Measurements from ENCODE around the gene TRDN.

The TRDN gene

GRCh38 chr6:123380257-123380656, 256.5 kb downstream of the TRDN start:
- WGBS, 2 experiments: 70 to 80% methylated on average over 4 of the region's 5 CpGs
- no peak overlapping the region for H3K4me3 ChIP-seq (ENCODE audit: insufficient read depth, low read depth, low read length)
- H3K9me3 ChIP-seq (ENCODE audit: control insufficient read depth, low read length): no peaks in the 10 kb centered on the region
- no peaks in the 10 kb centered on the region for H3K4me1 ChIP-seq (ENCODE audit: control insufficient read depth, insufficient read depth, low read length)
- H3K27ac ChIP-seq (ENCODE audit: insufficient read depth, low read depth, low read length, poor library complexity, severe bottlenecking): no peak overlapping the region
- H3K36me3 ChIP-seq (ENCODE audit: control insufficient read depth, insufficient read depth, low read length): no peaks in the 10 kb centered on the region
- no peaks in the 10 kb centered on the region for H3K27me3 ChIP-seq (ENCODE audit: control insufficient read depth, insufficient read depth, low read length, poor library complexity, severe bottlenecking)

GRCh38 chr6:123372737-123373136, 264.0 kb downstream of the TRDN start:
- Histone ChIP-seq H3K9me3 (ENCODE audit: control insufficient read depth, low read length) (no peaks in the 10 kb centered on the region), H3K4me1 (ENCODE audit: control insufficient read depth, insufficient read depth, low read length) (no peaks in the 10 kb centered on the region), H3K27ac (ENCODE audit: insufficient read depth, low read depth, low read length, poor library complexity, severe bottlenecking) (no peak overlapping the region), H3K27me3 (ENCODE audit: control insufficient read depth, insufficient read depth, low read length, poor library complexity, severe bottlenecking) (no peaks in the 10 kb centered on the region), H3K4me3 (ENCODE audit: insufficient read depth, low read depth, low read length) (no peak overlapping the region), H3K36me3 (ENCODE audit: control insufficient read depth, insufficient read depth, low read length) (no peaks in the 10 kb centered on the region)
- WGBS, 2 experiments: 80 to 100% methylated on average over 2 of the region's 2 CpGs

GRCh38 chr6:123363912-123364311, 272.8 kb downstream of the TRDN start:
- Histone ChIP-seq H3K27ac (ENCODE audit: insufficient read depth, low read depth, low read length, poor library complexity, severe bottlenecking) (no peak overlapping the region), H3K4me1 (ENCODE audit: control insufficient read depth, insufficient read depth, low read length) (no peaks in the 10 kb centered on the region), H3K9me3 (ENCODE audit: control insufficient read depth, low read length) (no peaks in the 10 kb centered on the region), H3K27me3 (ENCODE audit: control insufficient read depth, insufficient read depth, low read length, poor library complexity, severe bottlenecking) (no peaks in the 10 kb centered on the region), H3K36me3 (ENCODE audit: control insufficient read depth, insufficient read depth, low read length) (no peaks in the 10 kb centered on the region), H3K4me3 (ENCODE audit: insufficient read depth, low read depth, low read length) (no peak overlapping the region)
- WGBS, 2 experiments: 91 to 92% methylated on average over 2 of the region's 2 CpGs

- 88 to 96% methylated on average over 2 of the region's 2 CpGs for WGBS, 2 experiments
- Histone ChIP-seq H3K4me3 (ENCODE audit: insufficient read depth, low read depth, low read length) (no peak overlapping the region), H3K27ac (ENCODE audit: insufficient read depth, low read depth, low read length, poor library complexity, severe bottlenecking) (no peak overlapping the region)
Measured at GRCh38 chr6:123360359-123360758, 276.4 kb downstream of the TRDN start.

GRCh38 chr6:123352705-123353104, 284.0 kb downstream of the TRDN start:
- Histone ChIP-seq H3K27ac (ENCODE audit: insufficient read depth, low read depth, low read length, poor library complexity, severe bottlenecking) (no peak overlapping the region), H3K27me3 (ENCODE audit: control insufficient read depth, insufficient read depth, low read length, poor library complexity, severe bottlenecking) (no peaks in the 10 kb centered on the region), H3K9me3 (ENCODE audit: control insufficient read depth, low read length) (no peaks in the 10 kb centered on the region), H3K36me3 (ENCODE audit: control insufficient read depth, insufficient read depth, low read length) (no peaks in the 10 kb centered on the region), H3K4me1 (ENCODE audit: control insufficient read depth, insufficient read depth, low read length) (no peaks in the 10 kb centered on the region), H3K4me3 (ENCODE audit: insufficient read depth, low read depth, low read length) (no peak overlapping the region)
- WGBS, 2 experiments: 60 to 78% methylated on average over 1 to 3 of the region's 3 CpGs

More at GRCh38 chr6:123360359-123360758, 276.4 kb downstream of the TRDN start:
- Histone ChIP-seq H3K36me3 (ENCODE audit: control insufficient read depth, insufficient read depth, low read length) (no peaks in the 10 kb centered on the region), H3K9me3 (ENCODE audit: control insufficient read depth, low read length) (no peaks in the 10 kb centered on the region), H3K27me3 (ENCODE audit: control insufficient read depth, insufficient read depth, low read length, poor library complexity, severe bottlenecking) (no peaks in the 10 kb centered on the region), H3K4me1 (ENCODE audit: control insufficient read depth, insufficient read depth, low read length) (no peaks in the 10 kb centered on the region)

GRCh38 chr6:123352279-123352678, 284.5 kb downstream of the TRDN start:
- Histone ChIP-seq H3K36me3 (ENCODE audit: control insufficient read depth, insufficient read depth, low read length) (no peaks in the 10 kb centered on the region), H3K9me3 (ENCODE audit: control insufficient read depth, low read length) (no peaks in the 10 kb centered on the region), H3K27ac (ENCODE audit: insufficient read depth, low read depth, low read length, poor library complexity, severe bottlenecking) (no peak overlapping the region), H3K4me1 (ENCODE audit: control insufficient read depth, insufficient read depth, low read length) (no peaks in the 10 kb centered on the region), H3K27me3 (ENCODE audit: control insufficient read depth, insufficient read depth, low read length, poor library complexity, severe bottlenecking) (no peaks in the 10 kb centered on the region), H3K4me3 (ENCODE audit: insufficient read depth, low read depth, low read length) (no peak overlapping the region)
- 90 to 97% methylated on average over 3 of the region's 3 CpGs for WGBS, 2 experiments

- Histone ChIP-seq H3K4me1 (ENCODE audit: control insufficient read depth, insufficient read depth, low read length) (no peaks in the 10 kb centered on the region), H3K9me3 (ENCODE audit: control insufficient read depth, low read length) (no peaks in the 10 kb centered on the region), H3K36me3 (ENCODE audit: control insufficient read depth, insufficient read depth, low read length) (no peaks in the 10 kb centered on the region), H3K4me3 (ENCODE audit: insufficient read depth, low read depth, low read length) (no peak overlapping the region), H3K27me3 (ENCODE audit: control insufficient read depth, insufficient read depth, low read length, poor library complexity, severe bottlenecking) (no peaks in the 10 kb centered on the region), H3K27ac (ENCODE audit: insufficient read depth, low read depth, low read length, poor library complexity, severe bottlenecking) (no peak overlapping the region)
- WGBS, 2 experiments: 60 to 92% methylated on average over 1 of the region's 1 CpG
Measured at GRCh38 chr6:123343836-123344235, 292.9 kb downstream of the TRDN start.

- no peaks in the 10 kb centered on the region for H3K36me3 ChIP-seq (ENCODE audit: control insufficient read depth, insufficient read depth, low read length)
- no peaks in the 10 kb centered on the region for H3K9me3 ChIP-seq (ENCODE audit: control insufficient read depth, low read length)
- H3K27me3 ChIP-seq (ENCODE audit: control insufficient read depth, insufficient read depth, low read length, poor library complexity, severe bottlenecking): no peaks in the 10 kb centered on the region
- H3K4me1 ChIP-seq (ENCODE audit: control insufficient read depth, insufficient read depth, low read length): no peaks in the 10 kb centered on the region
- no peak overlapping the region for H3K27ac ChIP-seq (ENCODE audit: insufficient read depth, low read depth, low read length, poor library complexity, severe bottlenecking)
- no peak overlapping the region for H3K4me3 ChIP-seq (ENCODE audit: insufficient read depth, low read depth, low read length)
Measured at GRCh38 chr6:123338394-123338793, 298.4 kb downstream of the TRDN start.

- no peak overlapping the region for H3K4me3 ChIP-seq (ENCODE audit: insufficient read depth, low read depth, low read length)
- no peaks in the 10 kb centered on the region for H3K4me1 ChIP-seq (ENCODE audit: control insufficient read depth, insufficient read depth, low read length)
- 86 to 92% methylated on average over 3 of the region's 3 CpGs for WGBS, 2 experiments
- no peak overlapping the region for H3K27ac ChIP-seq (ENCODE audit: insufficient read depth, low read depth, low read length, poor library complexity, severe bottlenecking)
- H3K36me3 ChIP-seq (ENCODE audit: control insufficient read depth, insufficient read depth, low read length): no peaks in the 10 kb centered on the region
- no peaks in the 10 kb centered on the region for H3K9me3 ChIP-seq (ENCODE audit: control insufficient read depth, low read length)
- H3K27me3 ChIP-seq (ENCODE audit: control insufficient read depth, insufficient read depth, low read length, poor library complexity, severe bottlenecking): no peaks in the 10 kb centered on the region
Measured at GRCh38 chr6:123333000-123333756, 303.6 kb downstream of the TRDN start.

GRCh38 chr6:123332070-123332469, 304.7 kb downstream of the TRDN start:
- Histone ChIP-seq H3K27ac (ENCODE audit: insufficient read depth, low read depth, low read length, poor library complexity, severe bottlenecking) (no peak overlapping the region), H3K36me3 (ENCODE audit: control insufficient read depth, insufficient read depth, low read length) (no peaks in the 10 kb centered on the region), H3K4me3 (ENCODE audit: insufficient read depth, low read depth, low read length) (no peak overlapping the region), H3K9me3 (ENCODE audit: control insufficient read depth, low read length) (no peaks in the 10 kb centered on the region), H3K4me1 (ENCODE audit: control insufficient read depth, insufficient read depth, low read length) (no peaks in the 10 kb centered on the region), H3K27me3 (ENCODE audit: control insufficient read depth, insufficient read depth, low read length, poor library complexity, severe bottlenecking) (no peaks in the 10 kb centered on the region)
- WGBS, 2 experiments: 96 to 100% methylated on average over 2 of the region's 2 CpGs

- no peak overlapping the region for H3K4me3 ChIP-seq (ENCODE audit: insufficient read depth, low read depth, low read length)
- no peaks in the 10 kb centered on the region for H3K36me3 ChIP-seq (ENCODE audit: control insufficient read depth, insufficient read depth, low read length)
- H3K4me1 ChIP-seq (ENCODE audit: control insufficient read depth, insufficient read depth, low read length): no peaks in the 10 kb centered on the region
- no peaks in the 10 kb centered on the region for H3K27me3 ChIP-seq (ENCODE audit: control insufficient read depth, insufficient read depth, low read length, poor library complexity, severe bottlenecking)
- no peaks in the 10 kb centered on the region for H3K9me3 ChIP-seq (ENCODE audit: control insufficient read depth, low read length)
- H3K27ac ChIP-seq (ENCODE audit: insufficient read depth, low read depth, low read length, poor library complexity, severe bottlenecking): no peak overlapping the region
Measured at GRCh38 chr6:123329337-123329736, 307.4 kb downstream of the TRDN start.
